HCT116 (cell line): ENCODE data around the gene ERBB2. TPM values are rescaled to one million over a fixed set of nuclear protein-coding genes. Genes with fewer than 3 reads are reported as not detected.

Experiments
- ATAC-seq: fragments of 200-7000 bp; cut with Tn5 transposase; 2 replicates; pipeline ENCODE4 v1.9.1; 2020; ENCODE audit warnings: mild to moderate bottlenecking, moderate library complexity
- BruUV-seq: library from RNA; stranded (reverse); fragments of 400-500 nt; replicated peaks from 2 replicates; lab custom pipeline; 2021; lab: Mats Ljungman, UMichigan
- CTCF ChIA-PET: fragments of 300-600 bp; sonication (Branson Sonifier 250); formaldehyde crosslinking; loops from one replicate; lab custom pipeline; 2021; ENCODE audit warnings: antibody characterized with exemption; lab: Charles Lee
- POLR2A ChIA-PET: fragments of 300-600, 350-600 bp; sonication (Branson Sonifier 250); formaldehyde crosslinking; loops from one replicate; lab custom pipeline; 2021; ENCODE audit warnings: antibody characterized with exemption; lab: Charles Lee
- RAD21 ChIA-PET, 2 experiments: fragments of 300-600 bp; sonication (Branson Sonifier 250); formaldehyde crosslinking; loops; one replicate each; lab custom pipeline; 2023; ENCODE audit warnings: low total read pairs in 2 of 2; ENCODE audit not compliant: uncharacterized antibody in 2 of 2, unreplicated experiment in 2 of 2, low non-redundant PET in 1 of 2; lab: Charles Lee
- DNase-seq: peaks from one replicate; pipeline ENCODE4 v3.0.0-alpha.2; 2010; ENCODE audit warnings: low read depth, low spot score
- H2AFZ ChIP-seq: fragments of 200-600 bp; shearing (Covaris generic), sonication (generic); 2 replicates; pipeline ENCODE4 v1.6.1; 2017; ENCODE audit warnings: low read depth, mixed run types, mixed read lengths, antibody characterized with exemption, low read length; ENCODE audit not compliant: poor library complexity, severe bottlenecking
- H3K27ac ChIP-seq: 2 replicates; pipeline ENCODE4 v1.5.1; 2012; ENCODE audit warnings: low read depth, low read length
- H3K27me3 ChIP-seq: fragments of 200-600 bp; sonication (generic); 2 replicates; pipeline ENCODE4 v1.6.1; 2016; ENCODE audit warnings: mixed run types, low read length, mixed read lengths; ENCODE audit not compliant: insufficient read depth
- H3K36me3 ChIP-seq, 2 experiments: fragments of 200-500 bp in 1 of 2; fragments of 200-600 bp in 1 of 2; sonication (Bioruptor generic) in 1 of 2; sonication (generic) in 1 of 2; 2 replicates each; pipeline versions ENCODE4 v1.5.1 to v1.6.1; 2014 to 2016; ENCODE audit warnings: low read length in 2 of 2, inconsistent platforms in 1 of 2, mixed read lengths in 1 of 2, mixed run types in 1 of 2; ENCODE audit not compliant: insufficient read depth in 2 of 2, control insufficient read depth in 1 of 2
- H3K4me1 ChIP-seq, 2 experiments: fragments of 200-600 bp in 1 of 2; sonication (generic) in 1 of 2; 2 replicates each; pipeline versions ENCODE4 v1.5.1 to v1.6.1; 2012 to 2017; ENCODE audit warnings: low read length in 2 of 2, inconsistent platforms in 1 of 2, mild to moderate bottlenecking in 1 of 2, mixed read lengths in 1 of 2, mixed run types in 1 of 2, moderate library complexity in 1 of 2; ENCODE audit not compliant: insufficient read depth in 2 of 2, control insufficient read depth in 1 of 2
- H3K4me2 ChIP-seq: fragments of 200-600 bp; sonication (generic); 2 replicates; pipeline ENCODE4 v1.6.1; 2017; ENCODE audit warnings: mixed run types, low read length, mixed read lengths
- H3K4me3 ChIP-seq, 2 experiments: fragments of 200-600 bp in 1 of 2; sonication (generic) in 1 of 2; replicated peaks in 1 of 2; 2 replicates each; pipeline ENCODE4 v1.5.1; 2011 to 2016; ENCODE audit warnings: low read length in 2 of 2, control low read depth in 1 of 2, low read depth in 1 of 2, mild to moderate bottlenecking in 1 of 2, mixed read lengths in 1 of 2, mixed run types in 1 of 2
- H3K79me2 ChIP-seq: fragments of 200-600 bp; sonication (generic); 2 replicates; pipeline ENCODE4 v1.6.1; 2017; ENCODE audit warnings: mild to moderate bottlenecking, mixed run types, low read length, moderate library complexity, mixed read lengths; ENCODE audit not compliant: insufficient read depth
- H3K9ac ChIP-seq: fragments of 200-600 bp; sonication (generic); 2 replicates; pipeline ENCODE4 v1.6.1; 2016; ENCODE audit warnings: low read length, mixed read lengths
- H3K9me2 ChIP-seq: fragments of 200-600 bp; sonication (generic), shearing (Covaris generic); 2 replicates; pipeline ENCODE4 v1.6.1; 2017; ENCODE audit warnings: mixed run types, mild to moderate bottlenecking, moderate library complexity; ENCODE audit not compliant: insufficient read depth
- H3K9me3 ChIP-seq, 2 experiments: fragments of 200-500 bp in 1 of 2; fragments of 200-600 bp in 1 of 2; sonication (Bioruptor generic) in 1 of 2; sonication (generic) in 1 of 2; 2 replicates each; pipeline ENCODE4 v1.6.1; 2014 to 2017; ENCODE audit warnings: low read length in 2 of 2, mixed read lengths in 2 of 2, inconsistent platforms in 1 of 2, low read depth in 1 of 2, mild to moderate bottlenecking in 1 of 2, mixed run types in 1 of 2, moderate library complexity in 1 of 2; ENCODE audit not compliant: control insufficient read depth in 1 of 2, insufficient read depth in 1 of 2
- H4K20me1 ChIP-seq: fragments of 200-600 bp; sonication (generic), shearing (Covaris generic); 2 replicates; pipeline ENCODE4 v1.6.1; 2017; ENCODE audit warnings: mixed run types, mild to moderate bottlenecking, moderate library complexity; ENCODE audit not compliant: insufficient read depth
- CBX3 ChIP-seq: IDR thresholded peaks from 2 replicates; pipeline ENCODE4 v1.6.1; 2012; ENCODE audit warnings: low read depth
- CEBPB ChIP-seq: IDR thresholded peaks from 2 replicates; pipeline ENCODE4 v1.6.1; 2012; ENCODE audit warnings: low read depth
- EGR1 ChIP-seq: IDR thresholded peaks from 2 replicates; pipeline ENCODE4 v1.6.1; 2012; ENCODE audit warnings: low read depth
- EZH2 ChIP-seq: fragments of 200-600 bp; sonication (generic); IDR thresholded peaks from 2 replicates; pipeline ENCODE4 v1.6.1; 2017; ENCODE audit warnings: antibody characterized with exemption, mixed run types
- EZH2phosphoT487 ChIP-seq: fragments of 200-600 bp; IDR thresholded peaks from 2 replicates; pipeline ENCODE4 v1.6.1; 2018; ENCODE audit warnings: antibody characterized with exemption, borderline replicate concordance
- FOSL1 ChIP-seq: IDR thresholded peaks from 2 replicates; pipeline ENCODE4 v1.6.1; 2012; ENCODE audit warnings: low read depth
- JUND ChIP-seq: IDR thresholded peaks from 2 replicates; pipeline ENCODE4 v1.6.1; 2012
- POLR2A ChIP-seq: IDR thresholded peaks from 2 replicates; pipeline ENCODE4 v1.7.0; 2011; ENCODE audit warnings: borderline replicate concordance; ENCODE audit not compliant: insufficient read depth, insufficient read length; ENCODE audit errors: extremely low read depth
- POLR2AphosphoS5 ChIP-seq: IDR thresholded peaks from 2 replicates; pipeline ENCODE4 v1.6.1; 2011; ENCODE audit warnings: mild to moderate bottlenecking, low read depth, low read length, moderate library complexity
- SP1 ChIP-seq: IDR thresholded peaks from 2 replicates; pipeline ENCODE4 v1.6.1; 2012; ENCODE audit warnings: low read depth
- YY1 ChIP-seq: IDR thresholded peaks from 2 replicates; pipeline ENCODE4 v1.6.1; 2011; ENCODE audit warnings: low read length, low read depth, moderate library complexity, mild to moderate bottlenecking; ENCODE audit not compliant: insufficient replicate concordance; ENCODE audit errors: extremely low read depth
- ZNF274 ChIP-seq: fragments of 200-500 bp; sonication (Bioruptor generic); IDR thresholded peaks from 2 replicates; pipeline ENCODE4 v1.6.1; 2014; ENCODE audit warnings: mild to moderate bottlenecking, low read depth, low read length, inconsistent platforms
- intact Hi-C: fragments of 100-400 bp; cut with micrococcal nuclease; formaldehyde crosslinking; loops from 2 replicates; pipeline ENCODE4 v1.10.0; 2022
- total RNA-seq: library from RNA; stranded (reverse); gene quantifications from one replicate; pipeline ENCODE4 v1.2.1, GENCODE V29; 2021; ENCODE audit not compliant: unreplicated experiment
- TF ChIP-seq, protein P1 (sequence below): IDR thresholded peaks from 2 replicates; pipeline ENCODE4 v1.6.1; 2012
- TF ChIP-seq, protein P2 (sequence below): IDR thresholded peaks from 2 replicates; pipeline ENCODE4 v1.6.1; 2011; ENCODE audit warnings: mild to moderate bottlenecking, low read length, moderate library complexity; ENCODE audit not compliant: insufficient replicate concordance; ENCODE audit errors: extremely low read depth

Gene ERBB2
- total RNA-seq, 1 experiment from 2014 or later, result 75.8 TPM

DNA sequence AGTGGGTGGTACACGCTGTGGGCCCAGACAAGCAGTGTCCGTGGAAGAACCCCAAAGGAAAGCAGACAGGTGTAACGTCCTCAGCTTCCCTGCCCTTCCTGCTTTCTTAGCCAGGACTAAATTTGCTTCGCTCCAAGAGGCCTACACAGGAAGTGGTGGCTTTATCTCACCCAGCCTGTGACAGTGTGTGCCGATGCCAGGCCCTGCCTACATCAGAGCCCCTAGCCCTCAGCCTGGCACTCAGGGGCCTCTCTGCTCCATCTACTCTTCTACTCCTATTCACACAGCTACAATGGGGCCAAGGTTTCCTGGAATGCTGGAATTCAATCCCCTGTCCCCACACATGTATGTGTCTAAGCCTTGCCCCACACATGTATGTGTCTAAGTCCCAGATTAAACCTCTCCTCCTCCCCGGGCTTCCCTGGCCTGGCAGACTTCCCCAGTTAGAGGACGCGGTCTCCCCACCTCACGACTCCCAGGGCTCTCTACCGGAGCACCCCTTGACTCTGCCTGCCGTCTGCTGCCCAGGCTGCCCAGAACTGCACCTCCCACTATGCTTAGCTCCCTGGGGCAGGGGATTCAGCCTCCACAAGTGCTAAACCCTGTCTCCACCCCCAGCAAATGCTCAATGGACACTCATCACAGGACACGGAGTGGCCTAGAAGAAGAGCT lies 20.2 kb upstream of the ERBB2 start:
- DNase-seq (no peak), ATAC-seq (no peak)
- CTCF ChIA-PET, result interaction anchor here (1.0 to 1.6 kb wide), 5 partner anchors 8 to 58 kb away, joined by 3 to 5 read pairs (median 3); partner anchors contain the start of genes MIEN1 and PGAP3
- Histone ChIP-seq H2AFZ (no peak overlapping the region), H3K27ac (no peak overlapping the region; the same call in 1 of the 2 replicates), H3K4me2 (no peak overlapping the region), H3K9me3 (no peaks in the 10 kb centered on the region), H3K9ac (no peak overlapping the region), H3K79me2 (no peaks in the 10 kb centered on the region), H4K20me1 (no peaks in the 10 kb centered on the region), H3K27me3 (no peaks in the 10 kb centered on the region), H3K9me2 (no peaks in the 10 kb centered on the region), H3K4me3 (no peak overlapping the region), H3K36me3 (no peaks in the 10 kb centered on the region), H3K4me1 (peaks cover 15 to 17% of the 10 kb centered on the region in 2 experiments; a peak in 2 of 4 replicates)
- no peak for TF ChIP-seq SP1
- no peak for TF ChIP-seq POLR2A
- no peak for TF ChIP-seq EZH2phosphoT487
- TF ChIP-seq EGR1, result no peak
- TF ChIP-seq, protein P1, sequence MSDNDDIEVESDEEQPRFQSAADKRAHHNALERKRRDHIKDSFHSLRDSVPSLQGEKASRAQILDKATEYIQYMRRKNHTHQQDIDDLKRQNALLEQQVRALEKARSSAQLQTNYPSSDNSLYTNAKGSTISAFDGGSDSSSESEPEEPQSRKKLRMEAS, result no peak
- intact Hi-C loops, result no loop called here
- POLR2A ChIA-PET, result no interaction called here
- BruUV-seq, result no TSS peak
- RAD21 ChIA-PET, result no interaction called here

DNA sequence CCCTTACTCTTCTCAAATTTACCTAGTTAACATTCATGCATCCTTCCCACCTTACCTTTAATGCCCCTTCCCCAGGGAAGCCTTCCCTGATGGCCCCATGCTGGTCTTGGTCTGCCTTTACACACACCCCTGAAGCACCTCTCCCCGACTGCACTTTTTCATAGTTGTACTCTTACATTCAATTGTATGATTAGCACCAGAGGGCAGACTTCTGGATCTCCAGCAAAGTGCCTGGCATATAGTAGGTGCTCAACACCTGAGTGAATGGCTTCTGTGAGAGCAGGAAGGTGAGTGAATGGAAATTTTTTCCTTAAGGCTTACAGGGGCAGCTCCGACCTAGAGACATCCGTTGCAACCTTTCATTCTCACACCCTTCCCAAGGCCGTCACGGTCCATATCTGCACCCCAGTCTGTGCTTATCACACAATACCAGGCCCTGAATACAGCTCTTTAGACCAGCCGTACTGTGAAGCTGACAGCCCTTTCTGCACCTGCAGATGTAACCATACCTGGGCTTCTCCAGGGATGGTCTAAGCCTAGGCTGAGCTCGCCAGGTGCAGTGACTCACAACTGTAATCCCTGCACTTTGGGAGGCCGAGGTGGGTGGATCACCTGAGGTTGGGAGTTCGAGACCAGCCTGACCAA lies 16.4 kb upstream of the ERBB2 start:
- no TSS peak for BruUV-seq
- no peaks in the 10 kb centered on the region for H3K79me2 ChIP-seq
- DNase-seq (no peak), ATAC-seq (no peak)
- no peak overlapping the region for H3K4me3 ChIP-seq
- POLR2A ChIA-PET, result no interaction called here
- no peak overlapping the region for H2AFZ ChIP-seq
- RAD21 ChIA-PET, result no interaction called here
- CTCF ChIA-PET, result no interaction called here
- H3K27me3 ChIP-seq, result no peaks in the 10 kb centered on the region
- no peak overlapping the region for H3K27ac ChIP-seq
- peaks cover 5 to 11% of the 10 kb centered on the region in 2 experiments; a peak in 3 of 4 replicates for H3K4me1 ChIP-seq
- no peaks in the 10 kb centered on the region for H3K36me3 ChIP-seq
- no peaks in the 10 kb centered on the region for H4K20me1 ChIP-seq
- H3K9ac ChIP-seq, result no peak overlapping the region
- intact Hi-C loops, result no loop called here
- no peaks in the 10 kb centered on the region for H3K9me3 ChIP-seq
- H3K4me2 ChIP-seq, result no peak overlapping the region
- no peaks in the 10 kb centered on the region for H3K9me2 ChIP-seq
- TF ChIP-seq EGR1 (no peak), EZH2phosphoT487 (no peak), JUND (no peak), YY1 (no peak), SP1 (no peak), FOSL1 (no peak), EZH2 (no peak), ZNF274 (no peak), CEBPB (no peak), CBX3 (no peak), POLR2AphosphoS5 (no peak)
- TF ChIP-seq, protein P2, sequence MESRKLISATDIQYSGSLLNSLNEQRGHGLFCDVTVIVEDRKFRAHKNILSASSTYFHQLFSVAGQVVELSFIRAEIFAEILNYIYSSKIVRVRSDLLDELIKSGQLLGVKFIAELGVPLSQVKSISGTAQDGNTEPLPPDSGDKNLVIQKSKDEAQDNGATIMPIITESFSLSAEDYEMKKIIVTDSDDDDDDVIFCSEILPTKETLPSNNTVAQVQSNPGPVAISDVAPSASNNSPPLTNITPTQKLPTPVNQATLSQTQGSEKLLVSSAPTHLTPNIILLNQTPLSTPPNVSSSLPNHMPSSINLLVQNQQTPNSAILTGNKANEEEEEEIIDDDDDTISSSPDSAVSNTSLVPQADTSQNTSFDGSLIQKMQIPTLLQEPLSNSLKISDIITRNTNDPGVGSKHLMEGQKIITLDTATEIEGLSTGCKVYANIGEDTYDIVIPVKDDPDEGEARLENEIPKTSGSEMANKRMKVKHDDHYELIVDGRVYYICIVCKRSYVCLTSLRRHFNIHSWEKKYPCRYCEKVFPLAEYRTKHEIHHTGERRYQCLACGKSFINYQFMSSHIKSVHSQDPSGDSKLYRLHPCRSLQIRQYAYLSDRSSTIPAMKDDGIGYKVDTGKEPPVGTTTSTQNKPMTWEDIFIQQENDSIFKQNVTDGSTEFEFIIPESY, result no peak
